ENCODE data around the gene APH1B. TPM values are rescaled to one million over a fixed set of nuclear protein-coding genes. Genes with fewer than 3 reads are reported as not detected.

Gene APH1B
- total and polyA plus RNA-seq, 4 donors, result 2.0 to 10.6 (median 4.6) TPM

DNA sequence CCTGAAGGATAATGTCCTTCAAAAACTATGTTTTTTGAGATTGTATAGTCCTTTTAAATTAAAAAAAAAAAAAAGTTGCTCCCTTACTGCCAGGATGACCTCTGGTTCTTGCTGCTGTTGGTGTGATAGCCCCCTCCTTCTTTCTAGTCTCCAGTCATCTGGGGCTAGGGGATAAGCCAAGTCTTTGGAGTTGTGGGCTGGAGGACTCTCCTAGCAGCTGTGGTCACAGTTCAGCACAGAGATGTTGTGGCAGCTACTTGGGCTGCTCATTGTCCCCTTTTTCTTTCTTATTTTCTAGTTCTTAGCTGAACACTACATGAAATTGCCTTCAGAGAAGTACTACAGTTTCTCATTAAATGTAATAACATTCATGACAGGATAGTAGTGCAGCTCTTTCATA is 39.2 kb upstream of the APH1B start:
- H3K36me3 ChIP-seq (ENCODE audit: control insufficient read depth in 4 of 4, insufficient read depth in 3 of 4, low read depth in 1 of 4, low read length in 3 of 4), result no peaks in the 10 kb centered on the region
- H3K9ac ChIP-seq (ENCODE audit: low read depth in 1 of 2, low read length in 2 of 2), result no peak overlapping the region
- H3K4me3 ChIP-seq (ENCODE audit: low read depth in 1 of 3, low read length in 3 of 3), result no peak overlapping the region
- TF ChIP-seq HNF4A (conservative IDR thresholded peaks at IDR 0.05) (no peak), NR2F2 (IDR thresholded peaks at IDR 0.05) (no peak)
- peaks cover 4 to 12% (median 10%) of the 10 kb centered on the region in 4 donors for H3K4me1 ChIP-seq (ENCODE audit: control insufficient read depth in 4 of 4, insufficient read depth in 4 of 4, low read length in 3 of 4)
- no peaks in the 10 kb centered on the region for H3K9me3 ChIP-seq (ENCODE audit: control insufficient read depth in 4 of 4, low read length in 3 of 4)
- DNase-seq (ENCODE audit: low spot score), result no peak
- H3K27me3 ChIP-seq (ENCODE audit: control insufficient read depth in 4 of 4, insufficient read depth in 4 of 4, low read length in 3 of 4), result no peaks in the 10 kb centered on the region
- no peak overlapping the region for H3K27ac ChIP-seq (ENCODE audit: low read depth in 1 of 2, low read length in 2 of 2)

DNA sequence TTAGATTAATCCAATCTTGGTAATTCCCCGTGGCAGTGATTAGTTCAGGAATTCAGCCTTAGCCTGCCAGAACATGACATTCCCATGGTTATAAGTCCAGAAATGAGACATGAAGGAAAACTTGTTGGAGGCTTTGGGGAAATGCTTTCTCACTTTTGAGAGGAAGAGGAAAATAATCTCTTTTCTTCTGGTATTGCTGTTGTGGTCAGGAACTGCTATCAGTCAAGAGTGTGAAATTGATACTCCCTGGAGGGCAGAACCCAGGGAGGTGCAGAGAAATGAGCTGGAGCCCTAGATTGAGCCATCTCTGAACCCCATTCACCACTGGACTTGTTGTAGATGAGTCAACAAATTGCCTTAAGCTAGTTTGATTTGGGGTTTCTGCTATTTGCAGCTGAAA is 38.6 kb upstream of the APH1B start:
- Histone ChIP-seq H3K9ac (ENCODE audit: low read depth in 1 of 2, low read length in 2 of 2) (no peak overlapping the region), H3K27me3 (ENCODE audit: control insufficient read depth in 4 of 4, insufficient read depth in 4 of 4, low read length in 3 of 4) (no peaks in the 10 kb centered on the region), H3K4me1 (ENCODE audit: control insufficient read depth in 4 of 4, insufficient read depth in 4 of 4, low read length in 3 of 4) (peaks cover 4 to 12% (median 6%) of the 10 kb centered on the region in 4 donors), H3K36me3 (ENCODE audit: control insufficient read depth in 4 of 4, insufficient read depth in 3 of 4, low read depth in 1 of 4, low read length in 3 of 4) (no peaks in the 10 kb centered on the region), H3K9me3 (ENCODE audit: control insufficient read depth in 4 of 4, low read length in 3 of 4) (no peaks in the 10 kb centered on the region), H3K4me3 (ENCODE audit: low read depth in 1 of 3, low read length in 3 of 3) (no peak overlapping the region), H3K27ac (ENCODE audit: low read depth in 1 of 2, low read length in 2 of 2) (no peak overlapping the region)
- DNase-seq (ENCODE audit: low spot score), result no peak
- TF ChIP-seq FOXA1 (IDR thresholded peaks at IDR 0.05), result no peak
- TF ChIP-seq EGR1 (IDR thresholded peaks at IDR 0.05; ENCODE audit: low read depth in 2 of 2), result no peak
- no peak for TF ChIP-seq RAD21 (IDR thresholded peaks at IDR 0.05)
- TF ChIP-seq, protein P1, sequence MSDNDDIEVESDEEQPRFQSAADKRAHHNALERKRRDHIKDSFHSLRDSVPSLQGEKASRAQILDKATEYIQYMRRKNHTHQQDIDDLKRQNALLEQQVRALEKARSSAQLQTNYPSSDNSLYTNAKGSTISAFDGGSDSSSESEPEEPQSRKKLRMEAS (IDR thresholded peaks at IDR 0.05), result no peak
- no peak for TF ChIP-seq YY1 (IDR thresholded peaks at IDR 0.05)
- no peak for TF ChIP-seq FOXA2 (IDR thresholded peaks at IDR 0.05)
- 76% methylated on average over 1 of the region's 1 CpG for WGBS

DNA sequence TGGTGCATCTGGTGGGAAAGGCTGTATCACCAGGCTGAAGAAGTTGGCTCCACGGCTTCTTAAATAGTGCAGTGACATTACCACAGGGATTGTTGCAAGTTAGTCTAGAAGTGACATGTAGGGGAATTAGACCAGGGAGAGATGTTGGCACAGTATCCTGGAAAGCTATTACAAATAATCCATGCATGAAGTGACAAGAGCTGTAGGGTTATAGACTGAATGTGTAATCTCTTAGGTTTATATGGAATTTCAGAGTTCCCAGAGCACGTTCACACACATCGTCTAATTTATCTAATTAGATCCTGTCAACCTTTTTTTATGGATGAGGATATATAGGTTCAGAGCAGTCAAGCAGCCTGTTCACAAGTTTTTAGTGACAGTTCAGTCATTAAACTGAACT is 37.3 kb upstream of the APH1B start:
- H3K27ac ChIP-seq (ENCODE audit: low read depth in 1 of 2, low read length in 2 of 2), result no peak overlapping the region
- H3K27me3 ChIP-seq (ENCODE audit: control insufficient read depth in 4 of 4, insufficient read depth in 4 of 4, low read length in 3 of 4), result no peaks in the 10 kb centered on the region
- WGBS, result 94% methylated on average over 3 of the region's 3 CpGs
- H3K9ac ChIP-seq (ENCODE audit: low read depth in 1 of 2, low read length in 2 of 2), result no peak overlapping the region
- H3K4me1 ChIP-seq (ENCODE audit: control insufficient read depth in 4 of 4, insufficient read depth in 4 of 4, low read length in 3 of 4), result peaks cover 0 to 3% (median under 1%) of the 10 kb centered on the region in 4 donors
- H3K4me3 ChIP-seq (ENCODE audit: low read depth in 1 of 3, low read length in 3 of 3), result no peak overlapping the region
- H3K36me3 ChIP-seq (ENCODE audit: control insufficient read depth in 4 of 4, insufficient read depth in 3 of 4, low read depth in 1 of 4, low read length in 3 of 4), result no peaks in the 10 kb centered on the region
- no peak for DNase-seq (ENCODE audit: low spot score)
- no peaks in the 10 kb centered on the region for H3K9me3 ChIP-seq (ENCODE audit: control insufficient read depth in 4 of 4, low read length in 3 of 4)
- TF ChIP-seq NR2F2 (IDR thresholded peaks at IDR 0.05) (no peak), GABPA (IDR thresholded peaks at IDR 0.05 in 1 of 2, conservative IDR thresholded peaks at IDR 0.05 in 1 of 2) (no peak), YY1 (IDR thresholded peaks at IDR 0.05) (no peak), RAD21 (IDR thresholded peaks at IDR 0.05) (no peak), JUND (IDR thresholded peaks at IDR 0.05) (no peak), RXRA (IDR thresholded peaks at IDR 0.05) (no peak)
- TF ChIP-seq, protein P1 (IDR thresholded peaks at IDR 0.05), result no peak

DNA sequence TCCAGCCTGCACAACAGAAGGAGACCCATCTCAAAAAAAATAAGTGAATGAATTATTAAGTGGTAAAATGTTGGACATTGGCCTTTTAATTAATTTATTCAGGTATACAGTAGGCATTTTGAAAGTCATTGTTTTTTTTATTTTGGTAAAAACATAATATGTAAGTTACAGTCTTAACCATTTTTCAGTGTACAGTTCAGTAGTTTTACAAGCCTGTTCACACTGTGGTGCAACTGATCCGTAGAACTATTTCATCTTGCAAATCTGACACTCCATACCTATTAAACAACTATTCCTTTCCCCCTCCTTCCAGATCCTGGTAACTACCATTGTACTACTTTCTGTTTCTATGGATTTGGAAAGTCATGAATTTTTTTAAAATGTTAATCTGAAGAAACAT is 36.1 kb upstream of the APH1B start:
- H3K27ac ChIP-seq (ENCODE audit: low read depth in 1 of 2, low read length in 2 of 2), result no peak overlapping the region
- H3K9ac ChIP-seq (ENCODE audit: low read depth in 1 of 2, low read length in 2 of 2), result no peak overlapping the region
- H3K4me1 ChIP-seq (ENCODE audit: control insufficient read depth in 4 of 4, insufficient read depth in 4 of 4, low read length in 3 of 4), result peaks cover 0 to 3% (median 0%) of the 10 kb centered on the region in 4 donors
- H3K36me3 ChIP-seq (ENCODE audit: control insufficient read depth in 4 of 4, insufficient read depth in 3 of 4, low read depth in 1 of 4, low read length in 3 of 4), result no peaks in the 10 kb centered on the region
- no peaks in the 10 kb centered on the region for H3K9me3 ChIP-seq (ENCODE audit: control insufficient read depth in 4 of 4, low read length in 3 of 4)
- WGBS, result 97% methylated on average over 1 of the region's 1 CpG
- H3K27me3 ChIP-seq (ENCODE audit: control insufficient read depth in 4 of 4, insufficient read depth in 4 of 4, low read length in 3 of 4), result no peaks in the 10 kb centered on the region
- H3K4me3 ChIP-seq (ENCODE audit: low read depth in 1 of 3, low read length in 3 of 3), result no peak overlapping the region
- TF ChIP-seq JUND (IDR thresholded peaks at IDR 0.05), result no peak
- TF ChIP-seq, protein P1 (IDR thresholded peaks at IDR 0.05), result no peak
- TF ChIP-seq, protein P2, sequence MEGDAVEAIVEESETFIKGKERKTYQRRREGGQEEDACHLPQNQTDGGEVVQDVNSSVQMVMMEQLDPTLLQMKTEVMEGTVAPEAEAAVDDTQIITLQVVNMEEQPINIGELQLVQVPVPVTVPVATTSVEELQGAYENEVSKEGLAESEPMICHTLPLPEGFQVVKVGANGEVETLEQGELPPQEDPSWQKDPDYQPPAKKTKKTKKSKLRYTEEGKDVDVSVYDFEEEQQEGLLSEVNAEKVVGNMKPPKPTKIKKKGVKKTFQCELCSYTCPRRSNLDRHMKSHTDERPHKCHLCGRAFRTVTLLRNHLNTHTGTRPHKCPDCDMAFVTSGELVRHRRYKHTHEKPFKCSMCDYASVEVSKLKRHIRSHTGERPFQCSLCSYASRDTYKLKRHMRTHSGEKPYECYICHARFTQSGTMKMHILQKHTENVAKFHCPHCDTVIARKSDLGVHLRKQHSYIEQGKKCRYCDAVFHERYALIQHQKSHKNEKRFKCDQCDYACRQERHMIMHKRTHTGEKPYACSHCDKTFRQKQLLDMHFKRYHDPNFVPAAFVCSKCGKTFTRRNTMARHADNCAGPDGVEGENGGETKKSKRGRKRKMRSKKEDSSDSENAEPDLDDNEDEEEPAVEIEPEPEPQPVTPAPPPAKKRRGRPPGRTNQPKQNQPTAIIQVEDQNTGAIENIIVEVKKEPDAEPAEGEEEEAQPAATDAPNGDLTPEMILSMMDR (IDR thresholded peaks at IDR 0.05; ENCODE audit: low read depth, low read length, missing input control), result no peak
- TF ChIP-seq FOXA2 (IDR thresholded peaks at IDR 0.05), result no peak
- no peak for TF ChIP-seq GABPA (IDR thresholded peaks at IDR 0.05 in 1 of 2, conservative IDR thresholded peaks at IDR 0.05 in 1 of 2)
- no peak for TF ChIP-seq HNF4G (IDR thresholded peaks at IDR 0.05)
- TF ChIP-seq TAF1 (conservative IDR thresholded peaks at IDR 0.05), result no peak
- TF ChIP-seq FOXA1 (IDR thresholded peaks at IDR 0.05), result no peak
- TF ChIP-seq, protein P3, sequence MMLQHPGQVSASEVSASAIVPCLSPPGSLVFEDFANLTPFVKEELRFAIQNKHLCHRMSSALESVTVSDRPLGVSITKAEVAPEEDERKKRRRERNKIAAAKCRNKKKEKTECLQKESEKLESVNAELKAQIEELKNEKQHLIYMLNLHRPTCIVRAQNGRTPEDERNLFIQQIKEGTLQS (IDR thresholded peaks at IDR 0.05), result no peak
- TF ChIP-seq HNF4A (conservative IDR thresholded peaks at IDR 0.05), result no peak
- TF ChIP-seq NR2F2 (IDR thresholded peaks at IDR 0.05), result no peak
- TF ChIP-seq, protein P4, sequence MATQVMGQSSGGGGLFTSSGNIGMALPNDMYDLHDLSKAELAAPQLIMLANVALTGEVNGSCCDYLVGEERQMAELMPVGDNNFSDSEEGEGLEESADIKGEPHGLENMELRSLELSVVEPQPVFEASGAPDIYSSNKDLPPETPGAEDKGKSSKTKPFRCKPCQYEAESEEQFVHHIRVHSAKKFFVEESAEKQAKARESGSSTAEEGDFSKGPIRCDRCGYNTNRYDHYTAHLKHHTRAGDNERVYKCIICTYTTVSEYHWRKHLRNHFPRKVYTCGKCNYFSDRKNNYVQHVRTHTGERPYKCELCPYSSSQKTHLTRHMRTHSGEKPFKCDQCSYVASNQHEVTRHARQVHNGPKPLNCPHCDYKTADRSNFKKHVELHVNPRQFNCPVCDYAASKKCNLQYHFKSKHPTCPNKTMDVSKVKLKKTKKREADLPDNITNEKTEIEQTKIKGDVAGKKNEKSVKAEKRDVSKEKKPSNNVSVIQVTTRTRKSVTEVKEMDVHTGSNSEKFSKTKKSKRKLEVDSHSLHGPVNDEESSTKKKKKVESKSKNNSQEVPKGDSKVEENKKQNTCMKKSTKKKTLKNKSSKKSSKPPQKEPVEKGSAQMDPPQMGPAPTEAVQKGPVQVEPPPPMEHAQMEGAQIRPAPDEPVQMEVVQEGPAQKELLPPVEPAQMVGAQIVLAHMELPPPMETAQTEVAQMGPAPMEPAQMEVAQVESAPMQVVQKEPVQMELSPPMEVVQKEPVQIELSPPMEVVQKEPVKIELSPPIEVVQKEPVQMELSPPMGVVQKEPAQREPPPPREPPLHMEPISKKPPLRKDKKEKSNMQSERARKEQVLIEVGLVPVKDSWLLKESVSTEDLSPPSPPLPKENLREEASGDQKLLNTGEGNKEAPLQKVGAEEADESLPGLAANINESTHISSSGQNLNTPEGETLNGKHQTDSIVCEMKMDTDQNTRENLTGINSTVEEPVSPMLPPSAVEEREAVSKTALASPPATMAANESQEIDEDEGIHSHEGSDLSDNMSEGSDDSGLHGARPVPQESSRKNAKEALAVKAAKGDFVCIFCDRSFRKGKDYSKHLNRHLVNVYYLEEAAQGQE (IDR thresholded peaks at IDR 0.05), result no peak
- no peak for TF ChIP-seq RXRA (IDR thresholded peaks at IDR 0.05)
- no peak for DNase-seq (ENCODE audit: low spot score)
